ENCODE results near the gene MRO. TPM values are rescaled to one million over a fixed set of nuclear protein-coding genes. Genes with fewer than 3 reads are reported as not detected.
"Not testable (repeated sequence)": the region's sequence is repeated elsewhere in the genome, so short reads cannot be mapped to it uniquely, and the experiment has no call there.

Gene MRO
- total RNA-seq, 1 experiment from 2014 or later: 0.84 TPM

GRCh38 chr18:50783553-50783952 lies 36.3 kb downstream of the MRO start (continued):
- no peak for TF ChIP-seq ZBTB33 (IDR thresholded peaks at IDR 0.05; ENCODE audit: extremely low read depth, insufficient replicate concordance, low read length)

DNA sequence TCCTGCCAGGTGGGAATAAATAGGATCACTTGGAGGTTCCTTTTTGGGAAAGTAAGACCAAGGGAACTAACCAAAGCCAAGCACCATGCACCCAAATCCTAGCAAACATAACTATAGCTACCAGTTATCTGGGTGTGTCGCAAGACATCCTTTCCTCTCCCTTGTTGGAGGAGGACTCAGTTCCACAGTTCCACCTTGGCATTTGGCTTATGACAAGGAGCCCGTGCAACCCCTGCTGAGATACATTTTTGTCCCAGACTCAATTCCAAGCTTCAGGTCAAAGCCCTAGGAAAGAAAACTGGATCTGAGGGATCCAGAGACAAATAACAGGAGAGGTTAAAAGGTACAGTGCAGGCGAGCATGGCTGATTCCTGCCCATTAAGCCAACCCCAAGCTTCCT lies 40.8 kb downstream of the MRO start:
- H3K27ac ChIP-seq (ENCODE audit: low read depth, low read length); H4K20me1 ChIP-seq (ENCODE audit: insufficient read depth); H3K36me3 ChIP-seq (ENCODE audit: control insufficient read depth in 1 of 2, insufficient read depth in 2 of 2, low read length in 2 of 2); H3K79me2 ChIP-seq (ENCODE audit: insufficient read depth, low read length); ATAC-seq; H3K4me2 ChIP-seq (ENCODE audit: low read length); intact Hi-C loops (cut with micrococcal nuclease); DNase-seq (ENCODE audit: low read depth, low spot score); H3K27me3 ChIP-seq (ENCODE audit: insufficient read depth, low read length); RAD21 ChIA-PET (ENCODE audit: low non-redundant PET in 1 of 2, low total read pairs in 2 of 2, uncharacterized antibody in 2 of 2, unreplicated experiment in 2 of 2); BruUV-seq (replicated peaks); H3K9me2 ChIP-seq (ENCODE audit: insufficient read depth); POLR2A ChIA-PET; H3K4me3 ChIP-seq (replicated peaks in 1 of 2; ENCODE audit: low read depth in 1 of 2, low read length in 2 of 2); H2AFZ ChIP-seq (ENCODE audit: low read depth, low read length, poor library complexity, severe bottlenecking); H3K9ac ChIP-seq (ENCODE audit: low read length); H3K4me1 ChIP-seq (ENCODE audit: control insufficient read depth in 1 of 2, insufficient read depth in 2 of 2, low read length in 2 of 2); H3K9me3 ChIP-seq (ENCODE audit: control insufficient read depth in 1 of 2, insufficient read depth in 1 of 2, low read depth in 1 of 2, low read length in 2 of 2): not testable (repeated sequence)
- CTCF ChIA-PET: interaction anchor here (1.1 kb wide), 1 partner anchor 12 kb away, joined by 4 read pairs; no protein-coding TSS in a partner anchor

GRCh38 chr18:50776383-50776782 lies 43.4 kb downstream of the MRO start:
- no peaks in the 10 kb centered on the region for H3K9me3 ChIP-seq (ENCODE audit: control insufficient read depth in 1 of 2, insufficient read depth in 1 of 2, low read depth in 1 of 2, low read length in 2 of 2)
- RAD21 ChIA-PET (ENCODE audit: low non-redundant PET in 1 of 2, low total read pairs in 2 of 2, uncharacterized antibody in 2 of 2, unreplicated experiment in 2 of 2): interaction anchor here in 1 of 2 experiments (0.7 kb wide), 1 partner anchor 149 kb away, joined by 5 read pairs; no protein-coding TSS in a partner anchor
- no peaks in the 10 kb centered on the region for H3K36me3 ChIP-seq (ENCODE audit: control insufficient read depth in 1 of 2, insufficient read depth in 2 of 2, low read length in 2 of 2)
- DNase-seq (ENCODE audit: low read depth, low spot score) (no peak), ATAC-seq (no peak)
- peaks cover 8% of the 10 kb centered on the region; the same call in 1 of the 2 replicates for H3K27me3 ChIP-seq (ENCODE audit: insufficient read depth, low read length)
- H3K79me2 ChIP-seq (ENCODE audit: insufficient read depth, low read length): no peaks in the 10 kb centered on the region
- intact Hi-C loops (cut with micrococcal nuclease): no loop called here
- no peak for TF ChIP-seq EGR1 (IDR thresholded peaks at IDR 0.05; ENCODE audit: low read depth)
- TF ChIP-seq, protein P1, sequence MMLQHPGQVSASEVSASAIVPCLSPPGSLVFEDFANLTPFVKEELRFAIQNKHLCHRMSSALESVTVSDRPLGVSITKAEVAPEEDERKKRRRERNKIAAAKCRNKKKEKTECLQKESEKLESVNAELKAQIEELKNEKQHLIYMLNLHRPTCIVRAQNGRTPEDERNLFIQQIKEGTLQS (IDR thresholded peaks at IDR 0.05): no peak
- no peak for TF ChIP-seq ELF1 (IDR thresholded peaks at IDR 0.05; ENCODE audit: borderline replicate concordance, low read depth)
- TF ChIP-seq REST (IDR thresholded peaks at IDR 0.05; ENCODE audit: low read depth): no peak
- no peak for TF ChIP-seq CTCF (IDR thresholded peaks at IDR 0.05 in 2 of 3, conservative IDR thresholded peaks at IDR 0.05 in 1 of 3; ENCODE audit: borderline replicate concordance in 1 of 3, insufficient read depth in 1 of 3, low read depth in 2 of 3, low read length in 2 of 3)
- no peak for TF ChIP-seq SP1 (IDR thresholded peaks at IDR 0.05; ENCODE audit: low read depth)
- no peak for TF ChIP-seq SIN3A (IDR thresholded peaks at IDR 0.05; ENCODE audit: low read depth)
- H3K27ac ChIP-seq (ENCODE audit: low read depth, low read length): no peak overlapping the region
- H2AFZ ChIP-seq (ENCODE audit: low read depth, low read length, poor library complexity, severe bottlenecking): no peak overlapping the region
- POLR2A ChIA-PET: no interaction called here
- H3K4me3 ChIP-seq (replicated peaks in 1 of 2; ENCODE audit: low read depth in 1 of 2, low read length in 2 of 2): no peak overlapping the region
- no peak overlapping the region for H3K9ac ChIP-seq (ENCODE audit: low read length)
- peaks cover 0 to 4% of the 10 kb centered on the region in 2 experiments; a peak in 1 of 4 replicates for H3K4me1 ChIP-seq (ENCODE audit: control insufficient read depth in 1 of 2, insufficient read depth in 2 of 2, low read length in 2 of 2)
- H3K4me2 ChIP-seq (ENCODE audit: low read length): no peak overlapping the region
- H4K20me1 ChIP-seq (ENCODE audit: insufficient read depth): no peaks in the 10 kb centered on the region
- H3K9me2 ChIP-seq (ENCODE audit: insufficient read depth): no peaks in the 10 kb centered on the region
- CTCF ChIA-PET: no interaction called here
- BruUV-seq (replicated peaks): no TSS peak

Data from HCT116 (cell line).